Inflammatory macrophage (primary cell): Measurements from ENCODE around the gene SLFN12L.
"Not testable (repeated sequence)": the region's sequence is repeated elsewhere in the genome, so short reads cannot be mapped to it uniquely, and the experiment has no call there.

ENCODE experiments used
- DNase-seq, 2 donors: peaks; one replicate each; pipeline ENCODE4 v3.0.0-alpha.2; 2020 to 2022
- total RNA-seq, 18 experiments: gene quantifications; one replicate each; lab custom pipeline; 2026; ENCODE audit warnings: mixed read lengths in 6 of 18, inconsistent platforms in 2 of 18; lab: John Stamatoyannopoulos, UW

SLFN12L gene
- total RNA-seq: 0.40 to 37.0 (median 3.3) reads per million in 18 experiments

GRCh38 chr17:35537601-35538141, at the start of gene SLFN12L:
TSS of gene SLFN12L (minus strand) at chr17:35537678. CDS start at chr17:35522364, 15,314 bp downstream.
- peak; percentile 20 to 77 for DNase-seq

- DNase-seq: no peak
These were observed 49.1 kb upstream of the SLFN12L start for GRCh38 chr17:35586569-35587073.

- peak; percentile 44 to 57 for DNase-seq
These were observed 46.6 kb upstream of the SLFN12L start for GRCh38 chr17:35584061-35584460.

- DNase-seq: no peak
These were observed 41.5 kb upstream of the SLFN12L start for GRCh38 chr17:35578929-35579432.

- peak; percentile 85 to 88 for DNase-seq
These were observed 40.9 kb upstream of the SLFN12L start, which contains the start of gene PEX12 for GRCh38 chr17:35578197-35578928. TSS of gene PEX12 (minus strand) at chr17:35578571. CDS start at chr17:35578021, 550 bp downstream.

- DNase-seq: no peak
These were observed 40.3 kb upstream of the SLFN12L start for GRCh38 chr17:35577830-35578196.

GRCh38 chr17:35575759-35576158, 38.3 kb upstream of the SLFN12L start:
- no peak for DNase-seq

GRCh38 chr17:35569405-35569804, 31.9 kb upstream of the SLFN12L start:
- DNase-seq: no peak

- DNase-seq: peak; percentile 55 to 65
These were observed 31.1 kb upstream of the SLFN12L start for GRCh38 chr17:35568561-35568960.

GRCh38 chr17:35566968-35567367, 29.5 kb upstream of the SLFN12L start:
- no peak for DNase-seq

GRCh38 chr17:35563181-35563580, 25.7 kb upstream of the SLFN12L start:
- not testable (repeated sequence) for DNase-seq

- DNase-seq: no peak
These were observed 23.2 kb upstream of the SLFN12L start, which contains the start of gene SLFN14 for GRCh38 chr17:35560703-35561102. TSS of gene SLFN14 (minus strand) at chr17:35560819. CDS start at chr17:35558062, 2,757 bp downstream.

GRCh38 chr17:35559495-35560210, 22.2 kb upstream of the SLFN12L start:
- DNase-seq: no peak

- DNase-seq: peak in 1 of 2 donors; percentile 26
These were observed 19.9 kb upstream of the SLFN12L start for GRCh38 chr17:35557353-35557752.

- DNase-seq: no peak
These were observed 18.2 kb upstream of the SLFN12L start for GRCh38 chr17:35555691-35556090.

GRCh38 chr17:35554668-35555067, 17.2 kb upstream of the SLFN12L start:
- no peak for DNase-seq

GRCh38 chr17:35553310-35553709, 15.8 kb upstream of the SLFN12L start:
- DNase-seq: no peak

GRCh38 chr17:35548978-35549377, 11.5 kb upstream of the SLFN12L start:
- no peak for DNase-seq

- no peak for DNase-seq
These were observed 10.8 kb upstream of the SLFN12L start for GRCh38 chr17:35548208-35548810.

- peak; percentile 47 to 68 for DNase-seq
These were observed 9.0 kb upstream of the SLFN12L start for GRCh38 chr17:35546487-35546886.

- no peak for DNase-seq
These were observed 7.7 kb upstream of the SLFN12L start for GRCh38 chr17:35545150-35545549.

GRCh38 chr17:35543856-35544255, 6.4 kb upstream of the SLFN12L start:
- DNase-seq: no peak

GRCh38 chr17:35542990-35543389, 5.5 kb upstream of the SLFN12L start:
- no peak for DNase-seq
